ENCODE data around the gene H6PD. TPM values are rescaled to one million over a fixed set of nuclear protein-coding genes. Genes with fewer than 3 reads are reported as not detected.

Gene H6PD
- total and polyA plus RNA-seq, 2 donors (not counting 3 experiments of a cell fraction or from before 2014, with no cell fraction given): 24.5 to 29.0 TPM

DNA sequence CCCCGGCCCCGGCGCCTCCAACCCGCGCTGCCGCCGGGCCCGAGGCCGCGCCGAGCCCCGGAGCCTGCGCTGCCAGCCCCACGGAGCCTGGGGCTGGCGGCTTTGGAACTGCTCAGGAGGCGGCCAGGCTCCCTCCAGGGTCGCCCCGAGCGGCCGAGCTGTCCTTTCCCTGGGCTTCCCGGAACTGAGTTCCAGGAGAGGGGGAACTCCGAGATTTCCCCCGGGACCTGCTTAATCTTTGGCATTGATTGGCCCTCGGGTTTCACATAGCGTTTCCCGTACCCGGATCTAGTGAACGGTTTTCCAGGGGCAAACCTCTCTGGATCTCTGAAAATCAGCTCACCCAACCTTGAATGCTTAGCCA lies 504 bp downstream of the H6PD start:
- Histone ChIP-seq H3K27ac (ENCODE audit: insufficient read depth, low read depth, low read length) (peak overlapping the region; percentile 75), H3K27me3 (ENCODE audit: control insufficient read depth in 2 of 2, insufficient read depth in 2 of 2, low read length in 2 of 2) (no peaks in the 10 kb centered on the region), H4K20me1 (replicated peaks; ENCODE audit: control insufficient read depth, extremely low read depth, insufficient read depth, low read length) (no peaks in the 10 kb centered on the region), H3K9ac (replicated peaks; ENCODE audit: extremely low read depth, insufficient read depth, low read length) (peak overlapping the region; percentile 93), H3K4me1 (ENCODE audit: control insufficient read depth, extremely low read depth, insufficient read depth, low read length) (peaks cover 24% of the 10 kb centered on the region), H3K4me2 (ENCODE audit: insufficient read depth, low read length) (peak overlapping the region; percentile 97), H3K9me1 (replicated peaks; ENCODE audit: control insufficient read depth, extremely low read depth, insufficient read depth, low read length) (no peaks in the 10 kb centered on the region), H3K4me3 (replicated peaks in 1 of 3; ENCODE audit: insufficient read depth in 1 of 3, low read depth in 1 of 3, low read length in 3 of 3) (peak overlapping the region; percentile 58 to 82 (median 66)), H3K9me3 (replicated peaks; ENCODE audit: control insufficient read depth, insufficient read depth, low read length) (no peaks in the 10 kb centered on the region), H3K36me3 (ENCODE audit: control insufficient read depth in 2 of 2, extremely low read depth in 1 of 2, insufficient read depth in 2 of 2, low read length in 2 of 2) (no peaks in the 10 kb centered on the region), H2AFZ (ENCODE audit: low read depth, low read length) (peak overlapping the region; percentile 66), H3K79me2 (ENCODE audit: control insufficient read depth, insufficient read depth, low read length) (peaks cover 6% of the 10 kb centered on the region)
- TF ChIP-seq POLR2AphosphoS5 (IDR thresholded peaks at IDR 0.05; ENCODE audit: insufficient read depth, low read depth, low read length): peak; percentile 15
- TF ChIP-seq MYC (IDR thresholded peaks at IDR 0.05; ENCODE audit: low read depth, low read length): no peak
- no peak for TF ChIP-seq JUN (IDR thresholded peaks at IDR 0.05; ENCODE audit: borderline replicate concordance, insufficient read depth, insufficient read length, low read depth)
- TF ChIP-seq POLR2A (IDR thresholded peaks at IDR 0.05; ENCODE audit: low read depth, low read length): peak; percentile 15
- no peak for TF ChIP-seq GATA2 (IDR thresholded peaks at IDR 0.05; ENCODE audit: insufficient read depth, insufficient read length, low read depth, low read length)
- TF ChIP-seq FOS (IDR thresholded peaks at IDR 0.05; ENCODE audit: borderline replicate concordance, insufficient read depth, low read length): no peak
- TF ChIP-seq MAX (IDR thresholded peaks at IDR 0.05; ENCODE audit: insufficient read depth, insufficient read length): no peak
- no peak for TF ChIP-seq CTCF (IDR thresholded peaks at IDR 0.05; ENCODE audit: extremely low read depth in 1 of 2, insufficient read depth in 1 of 2, low read depth in 1 of 2, low read length in 2 of 2)
- TF ChIP-seq EZH2 (IDR thresholded peaks at IDR 0.05; ENCODE audit: borderline replicate concordance, low read depth, low read length, severe bottlenecking): no peak
- intact Hi-C loops (cut with micrococcal nuclease) (loop anchor here (1.0 kb wide), 1 partner anchor 54 kb away; no protein-coding TSS in a partner anchor), dilution Hi-C loops (cut with MboI; ENCODE audit: extremely low pct_ligation_motif_present, low sequenced_read_pairs) (no loop called here)
- DNase-seq (ENCODE audit: low read depth, low spot score) (peak; percentile 48), FAIRE-seq (peak; percentile 38)
- ChIA-PET CTCF (interaction anchor here (0.6 to 3.2 kb wide), 28 partner anchors 8 to 338 kb away, joined by 3 to 29 read pairs (median 4); no protein-coding TSS in a partner anchor), POLR2A (interaction anchor here (1.1 kb wide), 1 partner anchor 34 kb away, joined by 4 read pairs; no protein-coding TSS in a partner anchor)
- TSS peak; percentile 51 for BruUV-seq (replicated peaks)
